ENCODE data around the gene LMF2.

The LMF2 gene

DNA sequence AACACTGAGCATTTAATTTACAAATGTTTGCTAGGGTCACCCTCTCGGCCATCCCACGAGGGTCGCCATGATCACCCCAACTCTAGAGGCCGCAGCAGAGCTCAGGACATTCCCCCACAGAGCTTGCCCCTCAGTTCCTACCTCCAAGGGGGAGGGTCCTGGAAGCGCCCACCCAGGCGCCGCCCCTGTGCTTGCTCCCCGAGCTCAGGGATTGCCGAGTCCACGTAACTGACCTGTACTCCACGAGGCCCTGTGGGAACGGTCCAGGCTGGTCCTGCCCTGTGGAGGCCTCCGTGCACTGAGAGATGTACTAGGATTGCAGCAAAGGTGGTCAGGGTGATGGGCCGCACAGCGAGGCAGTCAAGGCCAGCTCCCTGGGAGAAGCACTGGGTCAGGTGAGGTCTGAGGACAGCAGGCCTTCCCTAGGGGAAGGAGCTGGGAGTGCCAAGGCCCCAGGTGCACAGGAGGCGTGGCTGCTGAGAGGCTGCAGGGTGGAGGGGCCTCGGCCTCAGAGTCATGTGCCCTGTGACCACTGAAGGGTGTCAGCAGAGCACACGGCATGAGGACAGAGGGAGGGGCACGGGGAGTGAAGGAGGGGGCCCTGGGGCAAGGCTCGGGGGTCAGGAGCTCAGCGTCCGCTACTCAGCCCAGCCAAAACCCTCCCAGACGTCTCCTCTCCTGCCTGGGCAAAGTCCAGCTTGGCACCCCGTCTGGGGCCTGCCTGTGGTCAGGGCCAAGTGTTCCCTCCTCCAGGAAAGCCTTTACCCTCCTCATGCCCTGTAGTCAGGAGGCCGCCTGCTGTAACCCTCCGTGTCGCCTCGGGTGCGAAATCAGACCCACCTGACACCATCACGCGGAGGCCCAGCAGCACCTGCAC, 23.3 kb downstream of the LMF2 start:
- Histone ChIP-seq H3K79me2 (ENCODE audit: insufficient read depth, low read length) (no peaks in the 10 kb centered on the region), H3K9ac (ENCODE audit: low read length) (peak overlapping the region; percentile 19; the same call in 1 of the 2 replicates), H3K9me2 (replicated peaks; ENCODE audit: insufficient read depth, low read length) (no peaks in the 10 kb centered on the region), H3K27me3 (ENCODE audit: low read length) (no peaks in the 10 kb centered on the region), H3K36me3 (ENCODE audit: low read length) (no peaks in the 10 kb centered on the region), H2AFZ (ENCODE audit: low read depth, low read length, severe bottlenecking) (no peak overlapping the region), H3K9me3 (ENCODE audit: insufficient read depth, low read length) (no peaks in the 10 kb centered on the region), H3K4me2 (ENCODE audit: low read depth, low read length, poor library complexity, severe bottlenecking) (peak overlapping the region; percentile 29), H4K20me1 (ENCODE audit: low read depth, low read length) (no peaks in the 10 kb centered on the region), H3K4me3 (ENCODE audit: insufficient read depth, low read length, poor library complexity, severe bottlenecking) (no peak overlapping the region), H3F3A (ENCODE audit: insufficient read depth) (peaks cover 11% of the 10 kb centered on the region; the same call in 1 of the 2 replicates), H3K27ac (ENCODE audit: low read depth, low read length) (peak overlapping the region; percentile 39)
- no peak for TF ChIP-seq EZH2phosphoT487 (conservative IDR thresholded peaks at IDR 0.05; ENCODE audit: low read length)
- TF ChIP-seq, protein P1, sequence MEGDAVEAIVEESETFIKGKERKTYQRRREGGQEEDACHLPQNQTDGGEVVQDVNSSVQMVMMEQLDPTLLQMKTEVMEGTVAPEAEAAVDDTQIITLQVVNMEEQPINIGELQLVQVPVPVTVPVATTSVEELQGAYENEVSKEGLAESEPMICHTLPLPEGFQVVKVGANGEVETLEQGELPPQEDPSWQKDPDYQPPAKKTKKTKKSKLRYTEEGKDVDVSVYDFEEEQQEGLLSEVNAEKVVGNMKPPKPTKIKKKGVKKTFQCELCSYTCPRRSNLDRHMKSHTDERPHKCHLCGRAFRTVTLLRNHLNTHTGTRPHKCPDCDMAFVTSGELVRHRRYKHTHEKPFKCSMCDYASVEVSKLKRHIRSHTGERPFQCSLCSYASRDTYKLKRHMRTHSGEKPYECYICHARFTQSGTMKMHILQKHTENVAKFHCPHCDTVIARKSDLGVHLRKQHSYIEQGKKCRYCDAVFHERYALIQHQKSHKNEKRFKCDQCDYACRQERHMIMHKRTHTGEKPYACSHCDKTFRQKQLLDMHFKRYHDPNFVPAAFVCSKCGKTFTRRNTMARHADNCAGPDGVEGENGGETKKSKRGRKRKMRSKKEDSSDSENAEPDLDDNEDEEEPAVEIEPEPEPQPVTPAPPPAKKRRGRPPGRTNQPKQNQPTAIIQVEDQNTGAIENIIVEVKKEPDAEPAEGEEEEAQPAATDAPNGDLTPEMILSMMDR (IDR thresholded peaks at IDR 0.05; ENCODE audit: insufficient read depth, low read length, poor library complexity, severe bottlenecking): no peak

DNA sequence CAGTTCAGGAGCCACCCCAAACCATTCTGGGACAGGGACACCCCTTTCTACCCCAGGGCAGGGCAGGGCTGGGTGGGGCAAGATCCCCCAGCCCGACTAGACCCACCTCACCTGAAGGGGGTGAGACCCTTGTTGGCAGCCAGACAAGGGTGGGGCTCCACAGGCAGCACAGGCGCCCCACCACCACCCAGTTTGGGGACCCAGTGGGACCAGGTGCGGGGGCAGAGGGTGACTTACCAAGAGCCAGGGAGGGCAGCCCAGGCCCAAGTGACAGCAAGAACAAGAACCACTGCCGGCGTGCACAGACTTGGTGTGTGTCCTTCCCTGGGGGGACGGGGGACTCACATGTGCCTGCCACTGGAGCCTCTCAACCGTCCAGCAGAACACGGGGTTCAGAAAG, 23.9 kb downstream of the LMF2 start:
- no peaks in the 10 kb centered on the region for H4K20me1 ChIP-seq (ENCODE audit: low read depth, low read length)
- no peak overlapping the region for H3K9ac ChIP-seq (ENCODE audit: low read length)
- no peak overlapping the region for H2AFZ ChIP-seq (ENCODE audit: low read depth, low read length, severe bottlenecking)
- no peaks in the 10 kb centered on the region for H3K36me3 ChIP-seq (ENCODE audit: low read length)
- H3K9me3 ChIP-seq (ENCODE audit: insufficient read depth, low read length): no peaks in the 10 kb centered on the region
- H3K79me2 ChIP-seq (ENCODE audit: insufficient read depth, low read length): no peaks in the 10 kb centered on the region
- no peaks in the 10 kb centered on the region for H3K9me2 ChIP-seq (replicated peaks; ENCODE audit: insufficient read depth, low read length)
- TF ChIP-seq, protein P1 (IDR thresholded peaks at IDR 0.05; ENCODE audit: insufficient read depth, low read length, poor library complexity, severe bottlenecking): no peak
- TF ChIP-seq EZH2phosphoT487 (conservative IDR thresholded peaks at IDR 0.05; ENCODE audit: low read length): no peak
- no peak overlapping the region for H3K27ac ChIP-seq (ENCODE audit: low read depth, low read length)
- H3F3A ChIP-seq (ENCODE audit: insufficient read depth): peaks cover 11% of the 10 kb centered on the region; the same call in 1 of the 2 replicates
- H3K4me3 ChIP-seq (ENCODE audit: insufficient read depth, low read length, poor library complexity, severe bottlenecking): no peak overlapping the region
- no peaks in the 10 kb centered on the region for H3K27me3 ChIP-seq (ENCODE audit: low read length)
- peak overlapping the region; percentile 29 for H3K4me2 ChIP-seq (ENCODE audit: low read depth, low read length, poor library complexity, severe bottlenecking)

DNA sequence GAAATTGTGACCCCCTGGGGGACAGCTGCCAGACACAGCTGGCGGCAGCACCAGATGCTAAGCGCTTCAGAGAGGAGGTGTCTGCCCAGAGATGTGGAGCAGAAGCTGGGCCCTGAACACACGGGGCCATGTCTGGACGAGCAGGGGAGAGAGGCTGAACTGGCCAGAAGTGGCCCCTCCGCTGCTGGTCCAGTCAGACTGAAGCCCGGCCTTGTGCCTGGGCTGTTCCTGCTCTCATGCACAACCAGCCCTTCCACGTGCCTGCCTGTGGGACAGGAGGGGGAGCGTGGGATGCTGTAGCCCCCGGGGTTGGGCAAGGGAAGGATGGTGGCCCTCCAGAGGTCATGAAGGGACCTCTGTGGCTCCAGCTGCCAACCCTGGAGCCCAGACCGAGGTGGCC, 24.4 kb downstream of the LMF2 start:
- no peaks in the 10 kb centered on the region for H3K36me3 ChIP-seq (ENCODE audit: low read length)
- H3K9ac ChIP-seq (ENCODE audit: low read length): no peak overlapping the region
- no peak overlapping the region for H3K4me3 ChIP-seq (ENCODE audit: insufficient read depth, low read length, poor library complexity, severe bottlenecking)
- no peaks in the 10 kb centered on the region for H3K9me3 ChIP-seq (ENCODE audit: insufficient read depth, low read length)
- H3K27ac ChIP-seq (ENCODE audit: low read depth, low read length): no peak overlapping the region
- H4K20me1 ChIP-seq (ENCODE audit: low read depth, low read length): no peaks in the 10 kb centered on the region
- H3K4me2 ChIP-seq (ENCODE audit: low read depth, low read length, poor library complexity, severe bottlenecking): no peak overlapping the region
- H3K79me2 ChIP-seq (ENCODE audit: insufficient read depth, low read length): no peaks in the 10 kb centered on the region
- no peaks in the 10 kb centered on the region for H3K9me2 ChIP-seq (replicated peaks; ENCODE audit: insufficient read depth, low read length)
- no peak overlapping the region for H2AFZ ChIP-seq (ENCODE audit: low read depth, low read length, severe bottlenecking)
- H3K27me3 ChIP-seq (ENCODE audit: low read length): no peaks in the 10 kb centered on the region
- H3F3A ChIP-seq (ENCODE audit: insufficient read depth): peaks cover 11% of the 10 kb centered on the region; the same call in 1 of the 2 replicates
- TF ChIP-seq EZH2phosphoT487 (conservative IDR thresholded peaks at IDR 0.05; ENCODE audit: low read length): no peak
- TF ChIP-seq, protein P1 (IDR thresholded peaks at IDR 0.05; ENCODE audit: insufficient read depth, low read length, poor library complexity, severe bottlenecking): no peak
